GM21447 (cell line): Measurements from ENCODE around the gene HIPK4.
"Not testable (repeated sequence)": the region's sequence is repeated elsewhere in the genome, so short reads cannot be mapped to it uniquely, and the experiment has no call there.

Experiments used
- ATAC-seq: cut with Tn5 transposase; IDR thresholded peaks from one replicate; pipeline ENCODE4 v1.9.1; 2021; ENCODE audit not compliant: unreplicated experiment

Gene HIPK4

DNA sequence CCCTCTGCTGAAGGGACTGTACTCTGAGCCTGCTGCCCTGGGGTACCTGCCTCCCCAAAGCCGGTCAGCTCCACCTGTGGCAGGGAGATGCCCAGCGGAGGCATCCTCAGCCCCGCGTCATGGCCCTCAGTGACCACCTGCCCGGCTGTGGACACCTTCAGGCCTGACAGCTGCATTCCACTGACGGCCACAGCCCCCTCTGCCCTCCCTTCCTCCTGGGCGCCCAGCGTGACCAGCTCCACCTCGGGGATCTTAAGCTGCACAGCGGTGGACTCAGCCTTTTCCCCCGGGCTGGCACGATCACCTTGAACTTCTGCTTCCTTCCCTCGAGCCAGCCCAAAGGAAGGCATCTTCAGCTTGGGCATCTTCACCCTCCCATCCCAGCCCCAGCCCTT lies 4.8 kb upstream of the HIPK4 start:
- no peak for ATAC-seq

- ATAC-seq: no peak
Observed at GRCh38 chr19:40393894-40394815, 4.2 kb upstream of the HIPK4 start.

DNA sequence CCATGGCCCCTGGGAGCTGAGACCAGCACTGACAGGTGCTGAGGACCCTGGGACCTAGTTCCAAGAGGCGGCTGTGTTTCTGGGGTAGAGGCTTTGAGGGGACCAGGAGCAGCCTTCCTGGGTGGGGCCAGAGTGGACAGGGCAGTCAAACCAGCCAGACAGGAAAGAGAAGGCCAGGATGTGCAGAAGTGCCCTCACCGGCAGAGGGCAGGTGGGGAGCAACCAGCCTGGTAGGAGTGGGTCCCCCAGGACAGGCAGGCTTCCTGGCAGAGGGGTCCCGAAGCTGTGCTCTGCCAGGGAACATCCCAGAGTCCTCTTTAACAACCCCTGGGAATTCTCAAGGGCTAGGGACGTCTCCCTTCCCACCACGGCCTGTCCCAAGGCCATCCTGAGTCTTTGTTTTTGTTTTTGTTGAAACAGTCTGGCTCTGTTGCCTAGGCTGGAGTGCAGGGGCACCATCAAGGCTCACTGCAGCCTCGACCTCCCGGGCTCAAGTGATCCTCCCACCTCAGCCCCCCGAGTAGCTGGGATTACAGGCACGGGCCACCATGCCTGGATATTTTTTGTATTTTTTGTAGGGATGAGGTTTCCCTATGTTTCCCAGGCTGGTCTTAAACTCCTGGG lies 3.0 kb upstream of the HIPK4 start:
- ATAC-seq: no peak

DNA sequence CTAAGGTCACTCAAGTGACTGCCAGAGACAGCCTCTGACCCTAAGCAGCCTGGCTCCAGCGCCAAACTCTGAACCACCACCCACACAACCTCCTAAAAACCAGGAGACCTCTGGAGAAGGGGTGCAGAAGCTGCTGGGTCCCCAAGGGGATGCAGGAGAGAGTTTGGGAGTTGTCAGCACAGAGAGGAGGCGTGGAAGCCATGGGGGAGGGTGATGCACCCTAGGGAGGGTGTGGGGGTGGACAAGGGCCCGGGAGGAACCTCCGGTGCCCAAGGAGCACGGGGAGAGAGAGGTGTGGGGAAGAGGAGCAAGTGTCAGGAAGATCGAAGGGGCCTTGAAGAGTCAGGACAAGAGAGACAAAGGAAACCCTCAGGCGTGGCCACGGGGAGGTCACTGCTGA lies 2.1 kb upstream of the HIPK4 start:
- no peak for ATAC-seq

DNA sequence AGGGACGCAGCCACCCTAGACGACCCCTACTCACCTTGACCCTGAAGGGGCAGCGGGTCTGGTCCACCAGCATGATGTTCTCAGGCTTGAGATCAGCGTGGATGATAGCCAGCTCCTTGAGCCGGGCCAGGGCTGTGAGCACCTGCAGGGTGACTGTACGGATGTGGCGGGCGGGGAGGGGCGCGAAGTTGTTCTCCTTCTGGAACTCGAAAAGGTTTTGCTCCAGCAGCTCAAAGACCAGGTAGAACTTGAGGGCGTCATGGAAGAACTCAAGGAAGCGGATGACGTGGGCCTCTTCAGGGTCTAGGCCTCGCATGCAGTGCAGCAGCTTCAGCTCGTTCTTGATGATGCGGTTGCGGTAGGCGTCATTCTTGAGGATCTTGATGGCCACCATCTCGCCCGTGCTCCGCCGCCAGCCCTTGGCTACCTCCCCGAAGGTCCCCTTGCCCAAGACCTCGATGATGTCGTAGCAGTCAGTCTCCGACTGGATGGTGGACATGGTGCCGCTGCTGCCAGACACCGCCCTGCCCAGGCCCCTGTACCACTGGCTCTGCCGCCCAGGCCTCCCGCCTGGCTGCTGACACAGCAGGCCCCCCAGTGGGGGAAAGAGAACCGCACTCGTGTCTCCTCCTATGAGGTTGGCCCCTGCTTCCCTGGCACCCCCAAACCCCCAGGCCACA lies 437 bp downstream of the HIPK4 start:
- no peak for ATAC-seq

DNA sequence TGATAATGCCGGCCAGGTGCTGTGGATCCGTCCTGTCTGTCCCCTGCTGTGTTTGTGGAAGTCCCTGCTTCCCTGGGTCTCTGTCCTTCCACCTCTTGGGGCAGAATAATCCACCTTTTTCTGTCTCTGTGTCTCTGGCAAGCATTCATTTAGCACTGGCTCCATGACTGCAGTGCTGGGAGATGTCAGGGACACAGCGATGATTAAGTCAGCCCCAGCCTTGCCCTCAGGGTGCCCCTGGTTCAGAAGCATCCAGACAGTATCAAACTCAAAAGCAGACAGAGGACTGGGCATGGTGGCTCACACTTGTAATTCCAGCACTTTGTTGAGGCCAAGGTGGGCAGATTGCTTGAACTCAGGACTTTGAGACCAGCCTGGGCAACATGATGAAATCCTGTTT lies 1.5 kb downstream of the HIPK4 start:
- ATAC-seq: no peak

DNA sequence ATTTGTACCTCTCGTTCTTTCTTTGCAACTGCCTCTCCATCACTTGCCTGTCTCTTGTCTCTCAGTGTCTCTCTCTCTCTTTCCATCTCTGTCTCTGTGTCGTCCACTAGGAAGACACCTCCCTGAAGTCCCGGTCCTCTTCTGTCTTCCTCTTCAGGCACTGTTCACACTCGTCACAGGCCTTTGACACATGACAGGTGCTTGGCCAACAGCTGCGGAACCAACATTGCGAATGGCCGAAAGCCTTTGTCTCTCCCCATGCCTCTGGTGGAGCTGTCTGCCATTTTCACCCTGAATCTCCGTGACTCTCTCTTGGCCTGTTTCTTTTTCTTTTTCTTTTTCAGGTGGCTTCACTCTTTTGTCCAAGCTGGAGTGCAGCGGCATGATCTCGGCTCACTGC lies 2.8 kb downstream of the HIPK4 start:
- ATAC-seq: no peak

GRCh38 chr19:40383668-40384248 lies 6.2 kb downstream of the HIPK4 start:
- ATAC-seq: no peak

GRCh38 chr19:40381321-40381720 lies 8.7 kb downstream of the HIPK4 start:
- ATAC-seq: no peak

DNA sequence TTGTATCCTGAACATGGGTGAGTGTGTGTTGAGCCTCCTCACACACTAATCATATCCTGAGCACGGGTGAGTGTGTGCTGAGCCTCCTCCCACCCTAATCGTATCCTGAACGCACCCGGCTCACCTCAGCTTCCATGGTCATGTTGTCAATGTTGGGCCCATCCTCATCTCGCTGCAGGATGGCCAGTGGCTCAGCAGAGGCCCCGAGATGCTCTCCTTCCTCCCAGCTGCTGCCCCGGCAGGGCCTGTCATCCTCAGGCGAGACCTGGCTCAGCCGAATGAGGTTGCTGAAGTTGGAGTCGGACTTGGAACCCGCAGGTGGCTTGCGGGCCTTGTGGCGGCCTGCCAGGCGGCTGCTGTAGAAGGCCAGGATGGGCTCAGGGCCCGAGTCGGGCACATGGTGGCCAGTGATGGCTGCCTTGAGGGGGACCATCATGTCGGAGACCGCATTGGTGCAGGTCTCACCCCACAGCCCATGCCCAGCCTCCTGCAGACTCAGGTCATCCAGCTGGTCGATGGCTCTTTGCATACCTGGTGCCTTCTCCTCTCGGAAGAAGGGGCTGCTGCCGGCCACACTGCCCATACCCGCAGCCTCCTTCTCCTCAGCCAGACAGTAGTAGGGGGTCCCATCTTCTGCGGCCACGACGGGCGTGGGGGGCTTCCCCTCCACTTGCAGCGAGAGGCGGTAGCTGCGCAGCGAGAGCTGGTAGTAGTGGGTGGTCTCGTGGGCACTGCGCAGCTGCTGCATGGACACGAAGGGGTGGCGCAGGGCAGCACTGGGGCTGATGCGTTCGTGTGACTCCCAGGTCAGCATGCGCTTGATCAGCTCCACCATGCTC lies 9.6 kb downstream of the HIPK4 start:
- ATAC-seq: no peak

DNA sequence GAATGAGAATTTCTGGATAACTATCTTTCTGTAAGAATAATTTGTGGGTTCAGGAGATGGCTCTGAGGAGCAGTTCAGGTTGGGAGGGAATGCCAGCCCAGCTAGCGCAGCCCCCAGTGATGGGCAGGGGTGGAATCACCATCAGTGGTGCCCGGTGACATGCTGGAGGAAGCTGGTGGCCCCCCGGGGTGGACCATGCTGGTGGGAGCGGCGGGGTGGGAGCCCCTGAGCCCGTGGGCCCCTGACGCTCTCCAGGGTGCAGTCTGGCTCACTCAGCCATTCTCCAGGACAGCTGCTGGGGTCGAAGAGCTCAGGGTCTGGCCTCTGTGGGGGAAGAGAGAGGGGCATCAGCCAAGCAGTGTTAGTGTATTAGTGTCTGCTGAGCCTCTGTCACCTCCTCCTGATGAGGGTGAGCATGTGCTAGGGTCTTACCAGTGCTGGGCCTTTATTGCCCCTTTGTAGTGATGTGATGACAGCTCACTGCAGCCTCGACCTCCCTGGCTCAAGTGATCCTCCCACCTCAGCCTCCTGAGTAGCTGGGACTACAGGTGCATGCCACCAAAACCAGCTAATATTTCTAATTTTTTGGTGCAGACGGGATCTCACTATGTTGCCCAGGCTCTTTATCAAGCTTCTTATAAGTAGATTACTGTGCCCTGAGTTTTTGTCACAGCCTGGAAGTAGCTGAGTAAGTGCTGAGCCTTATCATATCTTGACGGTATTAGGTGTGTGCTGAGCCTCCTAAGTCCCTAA lies 10.4 kb downstream of the HIPK4 start:
- no peak for ATAC-seq

GRCh38 chr19:40378509-40378908 lies 11.5 kb downstream of the HIPK4 start:
- ATAC-seq: no peak

- ATAC-seq: no peak
Observed at GRCh38 chr19:40377876-40378385, 12.1 kb downstream of the HIPK4 start.

DNA sequence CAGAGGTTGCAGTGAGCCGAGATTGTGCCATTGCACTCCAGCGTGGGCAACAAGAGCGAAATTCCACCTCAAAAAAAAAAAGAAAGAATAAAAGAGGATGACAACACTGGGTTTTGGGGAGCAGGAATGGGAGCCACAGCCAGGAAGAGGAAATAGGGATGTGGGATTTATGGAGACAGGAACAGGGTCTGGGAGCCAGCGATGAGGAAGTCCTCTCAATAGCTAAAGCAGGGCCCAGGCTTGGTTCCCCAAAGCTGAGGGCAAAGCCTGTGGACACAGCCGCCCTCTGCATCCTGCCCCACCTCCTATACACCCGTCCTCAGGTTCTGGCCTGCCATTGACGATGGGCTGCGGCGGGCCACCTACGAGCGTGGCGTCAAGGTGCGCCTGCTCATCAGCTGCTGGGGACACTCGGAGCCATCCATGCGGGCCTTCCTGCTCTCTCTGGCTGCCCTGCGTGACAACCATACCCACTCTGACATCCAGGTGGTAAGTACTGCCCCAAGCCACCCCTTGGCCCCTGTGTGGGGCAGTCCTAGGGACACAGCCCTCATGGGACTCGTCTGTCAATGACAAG lies 13.6 kb downstream of the HIPK4 start:
- ATAC-seq: no peak

GRCh38 chr19:40374084-40374483 lies 15.9 kb downstream of the HIPK4 start:
- no peak for ATAC-seq

- ATAC-seq: no peak
Observed at GRCh38 chr19:40371802-40372122, 18.2 kb downstream of the HIPK4 start.

- ATAC-seq: no peak
Observed at GRCh38 chr19:40370997-40371801, 18.8 kb downstream of the HIPK4 start.

GRCh38 chr19:40370253-40370652 lies 19.7 kb downstream of the HIPK4 start:
- ATAC-seq: not testable (repeated sequence)

DNA sequence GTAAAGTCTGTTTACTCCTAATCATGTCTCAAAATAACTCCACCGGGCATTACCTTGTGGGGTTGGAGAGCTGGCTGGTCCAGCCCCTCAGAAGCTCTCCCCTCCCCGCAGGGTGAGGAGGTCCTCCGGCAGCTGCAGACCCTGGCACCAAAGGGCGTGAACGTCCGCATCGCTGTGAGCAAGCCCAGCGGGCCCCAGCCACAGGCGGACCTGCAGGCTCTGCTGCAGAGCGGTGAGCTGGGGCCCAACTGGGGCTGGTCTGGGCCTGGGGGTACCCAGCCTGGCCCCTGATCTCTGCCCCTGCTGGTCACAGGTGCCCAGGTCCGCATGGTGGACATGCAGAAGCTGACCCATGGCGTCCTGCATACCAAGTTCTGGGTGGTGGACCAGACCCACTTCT lies 20.2 kb downstream of the HIPK4 start:
- ATAC-seq: no peak
